Large intestine (tissue), 3 donors: ENCODE results near the gene HK3. TPM values are rescaled to one million over a fixed set of nuclear protein-coding genes. Genes with fewer than 3 reads are reported as not detected.

Experiments
- DNase-seq, 2 donors: peaks; one replicate each; pipeline versions ENCODE4 v3.0.0 to v3.0.0-alpha.2; 2013
- H3K27ac ChIP-seq: one replicate; pipeline ENCODE4 v1.5.1; 2013; ENCODE audit warnings: low read length
- H3K27me3 ChIP-seq: 2 replicates; pipeline ENCODE4 v1.6.1; 2013; ENCODE audit warnings: low read length; ENCODE audit not compliant: control insufficient read depth, insufficient read depth
- H3K36me3 ChIP-seq: 2 replicates; pipeline ENCODE4 v1.6.1; 2013; ENCODE audit warnings: low read length; ENCODE audit not compliant: control insufficient read depth, insufficient read depth
- H3K4me1 ChIP-seq: one replicate; pipeline ENCODE4 v1.6.1; 2013; ENCODE audit warnings: low read length; ENCODE audit not compliant: control insufficient read depth, insufficient read depth
- H3K4me3 ChIP-seq: one replicate; pipeline ENCODE4 v1.5.1; 2013; ENCODE audit warnings: low read length
- H3K9me3 ChIP-seq: one replicate; pipeline ENCODE4 v1.6.1; 2013; ENCODE audit warnings: mild to moderate bottlenecking, low read depth, low read length, moderate library complexity; ENCODE audit not compliant: control insufficient read depth
- WGBS: methylation state at CpG from one replicate; pipeline ENCODE4 v1.1.5; 2013; ENCODE audit warnings: low lambda C conversion rate; ENCODE audit not compliant: insufficient coverage; 5-methylcytosine and 5-hydroxymethylcytosine counted together
- polyA plus RNA-seq: library from polyadenylated mRNA; unstranded; fragments of 120-200 nt; gene quantifications from one replicate; pipeline ENCODE4 v1.2.1, GENCODE V29; 2013

Gene HK3
- polyA plus RNA-seq, 1 donor, result 0.28 TPM

- H3K27ac ChIP-seq, result no peak overlapping the region
- H3K4me3 ChIP-seq, result no peak overlapping the region
- no peak for DNase-seq
- 100% methylated on average over 1 of the region's 3 CpGs for WGBS
- no peaks in the 10 kb centered on the region for H3K9me3 ChIP-seq
- H3K36me3 ChIP-seq, result peaks cover 8% of the 10 kb centered on the region
- H3K4me1 ChIP-seq, result no peaks in the 10 kb centered on the region
- no peaks in the 10 kb centered on the region for H3K27me3 ChIP-seq
These were observed 28.4 kb upstream of the HK3 start for GRCh38 chr5:176927562-176927961.

GRCh38 chr5:176922817-176923216 is 23.7 kb upstream of the HK3 start:
- no peak for DNase-seq
- Histone ChIP-seq H3K27ac (no peak overlapping the region), H3K4me3 (no peak overlapping the region), H3K9me3 (no peaks in the 10 kb centered on the region), H3K4me1 (no peaks in the 10 kb centered on the region), H3K36me3 (peaks cover 2% of the 10 kb centered on the region), H3K27me3 (no peaks in the 10 kb centered on the region)
- 40% methylated on average over 1 of the region's 2 CpGs for WGBS

GRCh38 chr5:176921714-176922113 is 22.6 kb upstream of the HK3 start:
- H3K9me3 ChIP-seq, result no peaks in the 10 kb centered on the region
- no peak for DNase-seq
- H3K36me3 ChIP-seq, result peaks cover 7% of the 10 kb centered on the region
- WGBS, result 78% methylated on average over 2 of the region's 3 CpGs
- H3K27me3 ChIP-seq, result no peaks in the 10 kb centered on the region
- no peak overlapping the region for H3K27ac ChIP-seq
- H3K4me3 ChIP-seq, result no peak overlapping the region
- H3K4me1 ChIP-seq, result no peaks in the 10 kb centered on the region

DNA sequence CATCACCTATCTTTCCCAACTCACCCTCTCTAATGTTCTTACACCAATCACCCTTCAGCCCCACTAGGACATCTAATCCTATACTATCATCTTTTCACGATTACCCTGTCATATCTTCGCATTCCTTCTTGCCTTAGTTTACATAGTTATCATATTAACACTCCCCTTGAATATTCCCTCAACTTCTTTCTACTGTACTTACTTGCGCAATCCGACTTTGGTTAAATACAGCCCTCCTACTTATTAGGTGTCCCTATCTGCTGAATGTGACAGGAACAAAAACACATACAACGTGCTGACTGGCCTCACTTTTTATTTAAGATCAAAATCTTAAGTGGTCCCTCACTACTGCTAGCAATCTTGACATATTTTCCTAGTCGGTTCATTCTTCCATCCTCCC is 19.5 kb upstream of the HK3 start:
- Histone ChIP-seq H3K36me3 (peaks cover 13% of the 10 kb centered on the region), H3K27me3 (no peaks in the 10 kb centered on the region), H3K9me3 (no peaks in the 10 kb centered on the region), H3K27ac (no peak overlapping the region), H3K4me3 (no peak overlapping the region), H3K4me1 (no peaks in the 10 kb centered on the region)
- 95% methylated on average over 4 of the region's 6 CpGs for WGBS
- no peak for DNase-seq

DNA sequence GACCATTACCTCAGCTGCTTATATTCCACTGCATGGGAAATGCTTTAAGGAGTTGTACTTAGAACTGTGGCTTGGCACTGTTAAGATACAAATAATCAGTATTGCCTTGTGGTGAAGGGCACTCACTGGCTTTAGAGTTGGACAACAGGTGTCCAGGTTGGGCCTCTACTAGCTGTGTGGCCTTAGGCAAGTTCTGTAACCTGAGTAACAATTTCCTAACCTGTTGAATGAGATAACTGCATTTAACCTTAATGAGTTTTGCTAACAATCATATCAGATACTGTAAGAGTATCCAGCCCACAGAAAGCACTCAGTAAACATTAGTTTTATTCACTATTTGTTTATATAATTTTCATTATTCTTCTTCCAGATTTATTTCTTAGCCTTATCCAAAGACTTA is 17.2 kb upstream of the HK3 start:
- Histone ChIP-seq H3K9me3 (no peaks in the 10 kb centered on the region), H3K36me3 (peaks cover 13% of the 10 kb centered on the region), H3K27ac (no peak overlapping the region), H3K27me3 (no peaks in the 10 kb centered on the region), H3K4me1 (no peaks in the 10 kb centered on the region), H3K4me3 (no peak overlapping the region)
- no peak for DNase-seq

- WGBS, result no CpG with 5 or more reads among the region's 2 CpGs
- no peak overlapping the region for H3K27ac ChIP-seq
- no peaks in the 10 kb centered on the region for H3K4me1 ChIP-seq
- no peak for DNase-seq
- peaks cover 13% of the 10 kb centered on the region for H3K36me3 ChIP-seq
- no peaks in the 10 kb centered on the region for H3K9me3 ChIP-seq
- H3K27me3 ChIP-seq, result no peaks in the 10 kb centered on the region
- no peak overlapping the region for H3K4me3 ChIP-seq
These were observed 16.8 kb upstream of the HK3 start for GRCh38 chr5:176915906-176916305.

GRCh38 chr5:176912115-176912514 is 13.0 kb upstream of the HK3 start:
- H3K36me3 ChIP-seq, result peaks cover 30% of the 10 kb centered on the region
- no peak for DNase-seq
- no peak overlapping the region for H3K27ac ChIP-seq
- H3K4me3 ChIP-seq, result no peak overlapping the region
- H3K27me3 ChIP-seq, result no peaks in the 10 kb centered on the region
- no CpG with 5 or more reads among the region's 2 CpGs for WGBS
- no peaks in the 10 kb centered on the region for H3K4me1 ChIP-seq
- no peaks in the 10 kb centered on the region for H3K9me3 ChIP-seq

- WGBS, result 88% methylated on average over 2 of the region's 5 CpGs
- peaks cover 56% of the 10 kb centered on the region for H3K36me3 ChIP-seq
- no peaks in the 10 kb centered on the region for H3K9me3 ChIP-seq
- H3K4me3 ChIP-seq, result no peak overlapping the region
- DNase-seq, result no peak
- H3K27me3 ChIP-seq, result no peaks in the 10 kb centered on the region
- H3K27ac ChIP-seq, result no peak overlapping the region
- H3K4me1 ChIP-seq, result no peaks in the 10 kb centered on the region
These were observed 9.7 kb upstream of the HK3 start for GRCh38 chr5:176908675-176909368.

DNA sequence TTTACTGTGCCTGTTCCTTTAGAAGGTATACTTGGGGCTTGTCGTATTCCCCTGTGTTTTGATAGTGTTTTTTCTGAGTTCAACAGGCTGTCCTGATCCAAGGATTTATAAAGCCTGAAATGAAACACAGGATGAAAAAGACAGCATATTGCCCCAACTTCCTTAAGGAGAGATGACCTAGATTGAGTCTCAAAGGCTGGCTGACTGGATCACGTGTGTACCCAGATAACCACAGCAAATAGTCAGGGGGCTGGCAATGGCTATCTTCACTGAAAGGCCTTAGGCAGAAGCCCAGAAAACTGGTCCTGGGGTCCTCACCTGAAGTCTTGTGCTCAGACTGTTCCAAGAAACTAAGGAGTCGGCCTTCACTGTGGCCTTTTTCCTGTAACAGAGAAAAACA is 7.7 kb upstream of the HK3 start:
- no peak overlapping the region for H3K27ac ChIP-seq
- no peak for DNase-seq
- WGBS, result no CpG with 5 or more reads among the region's 3 CpGs
- H3K27me3 ChIP-seq, result no peaks in the 10 kb centered on the region
- no peaks in the 10 kb centered on the region for H3K4me1 ChIP-seq
- no peaks in the 10 kb centered on the region for H3K9me3 ChIP-seq
- no peak overlapping the region for H3K4me3 ChIP-seq
- peaks cover 72% of the 10 kb centered on the region for H3K36me3 ChIP-seq

DNA sequence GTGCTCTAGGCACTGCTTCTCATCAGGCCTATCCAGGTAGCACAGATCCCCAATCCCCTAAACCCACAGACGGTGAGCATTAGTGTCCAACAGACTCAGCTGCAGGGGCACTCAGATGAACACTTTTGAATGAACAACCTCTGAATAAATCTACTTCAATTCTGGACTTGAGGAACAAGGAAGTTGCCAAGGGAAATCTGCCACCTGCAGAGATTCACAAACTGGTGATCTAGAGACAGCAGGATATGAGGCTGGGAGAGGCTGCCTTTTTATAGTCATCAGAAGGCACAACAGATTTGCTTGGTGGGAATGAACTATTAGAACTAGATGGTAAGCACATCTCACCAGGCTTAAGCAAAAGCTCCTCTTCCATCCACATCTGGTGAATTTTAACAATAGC is 7.0 kb upstream of the HK3 start:
- no peak for DNase-seq
- Histone ChIP-seq H3K4me1 (no peaks in the 10 kb centered on the region), H3K9me3 (no peaks in the 10 kb centered on the region), H3K36me3 (peaks cover 72% of the 10 kb centered on the region), H3K27ac (no peak overlapping the region), H3K4me3 (no peak overlapping the region), H3K27me3 (no peaks in the 10 kb centered on the region)
- WGBS, result no CpG with 5 or more reads among the region's 1 CpG

GRCh38 chr5:176904276-176904675 is 5.1 kb upstream of the HK3 start:
- Histone ChIP-seq H3K27me3 (no peaks in the 10 kb centered on the region), H3K4me1 (no peaks in the 10 kb centered on the region), H3K9me3 (no peaks in the 10 kb centered on the region), H3K36me3 (peaks cover 66% of the 10 kb centered on the region), H3K27ac (no peak overlapping the region), H3K4me3 (no peak overlapping the region)
- no CpG with 5 or more reads among the region's 3 CpGs for WGBS
- no peak for DNase-seq
